Measurements from ENCODE around the gene ECHDC3. TPM values are rescaled to one million over a fixed set of nuclear protein-coding genes. Genes with fewer than 3 reads are reported as not detected.

ECHDC3 gene
- total and polyA plus RNA-seq, 2 donors (not counting 3 experiments of a cell fraction or from before 2014, with no cell fraction given) = 6.0 to 7.3 TPM

- dilution Hi-C loops (cut with MboI; ENCODE audit: extremely low pct_ligation_motif_present, low sequenced_read_pairs) (no loop called here), intact Hi-C loops (cut with micrococcal nuclease) (no loop called here)
- no TSS peak for BruUV-seq (replicated peaks)
- CTCF ChIA-PET = interaction anchor here (0.6 kb wide), 1 partner anchor 215 kb away, joined by 4 read pairs; no protein-coding TSS in a partner anchor
- H3K9ac ChIP-seq (replicated peaks; ENCODE audit: extremely low read depth, insufficient read depth, low read length) = no peak overlapping the region
- H3K79me2 ChIP-seq (ENCODE audit: control insufficient read depth, insufficient read depth, low read length) = no peaks in the 10 kb centered on the region
- no peaks in the 10 kb centered on the region for H3K9me1 ChIP-seq (replicated peaks; ENCODE audit: control insufficient read depth, extremely low read depth, insufficient read depth, low read length)
- no peak overlapping the region for H3K4me2 ChIP-seq (ENCODE audit: insufficient read depth, low read length)
- no peak overlapping the region for H2AFZ ChIP-seq (ENCODE audit: low read depth, low read length)
- H3K27me3 ChIP-seq (ENCODE audit: control insufficient read depth in 2 of 2, insufficient read depth in 2 of 2, low read length in 2 of 2) = peaks cover 0 to 2% of the 10 kb centered on the region in 2 experiments
- TF ChIP-seq, protein P1, sequence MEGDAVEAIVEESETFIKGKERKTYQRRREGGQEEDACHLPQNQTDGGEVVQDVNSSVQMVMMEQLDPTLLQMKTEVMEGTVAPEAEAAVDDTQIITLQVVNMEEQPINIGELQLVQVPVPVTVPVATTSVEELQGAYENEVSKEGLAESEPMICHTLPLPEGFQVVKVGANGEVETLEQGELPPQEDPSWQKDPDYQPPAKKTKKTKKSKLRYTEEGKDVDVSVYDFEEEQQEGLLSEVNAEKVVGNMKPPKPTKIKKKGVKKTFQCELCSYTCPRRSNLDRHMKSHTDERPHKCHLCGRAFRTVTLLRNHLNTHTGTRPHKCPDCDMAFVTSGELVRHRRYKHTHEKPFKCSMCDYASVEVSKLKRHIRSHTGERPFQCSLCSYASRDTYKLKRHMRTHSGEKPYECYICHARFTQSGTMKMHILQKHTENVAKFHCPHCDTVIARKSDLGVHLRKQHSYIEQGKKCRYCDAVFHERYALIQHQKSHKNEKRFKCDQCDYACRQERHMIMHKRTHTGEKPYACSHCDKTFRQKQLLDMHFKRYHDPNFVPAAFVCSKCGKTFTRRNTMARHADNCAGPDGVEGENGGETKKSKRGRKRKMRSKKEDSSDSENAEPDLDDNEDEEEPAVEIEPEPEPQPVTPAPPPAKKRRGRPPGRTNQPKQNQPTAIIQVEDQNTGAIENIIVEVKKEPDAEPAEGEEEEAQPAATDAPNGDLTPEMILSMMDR (IDR thresholded peaks at IDR 0.05; ENCODE audit: extremely low read depth in 1 of 2, insufficient read depth in 1 of 2, low read depth in 1 of 2, low read length in 2 of 2) = no peak
- TF ChIP-seq GATA2 (IDR thresholded peaks at IDR 0.05; ENCODE audit: insufficient read depth, insufficient read length, low read depth, low read length) = no peak
- TF ChIP-seq POLR2AphosphoS5 (IDR thresholded peaks at IDR 0.05; ENCODE audit: insufficient read depth, low read depth, low read length) = no peak
- TF ChIP-seq JUN (IDR thresholded peaks at IDR 0.05; ENCODE audit: borderline replicate concordance, insufficient read depth, insufficient read length, low read depth) = no peak
- TF ChIP-seq, protein P2, sequence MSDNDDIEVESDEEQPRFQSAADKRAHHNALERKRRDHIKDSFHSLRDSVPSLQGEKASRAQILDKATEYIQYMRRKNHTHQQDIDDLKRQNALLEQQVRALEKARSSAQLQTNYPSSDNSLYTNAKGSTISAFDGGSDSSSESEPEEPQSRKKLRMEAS (IDR thresholded peaks at IDR 0.05; ENCODE audit: insufficient read depth, insufficient read length) = no peak
- no peak for TF ChIP-seq MYC (IDR thresholded peaks at IDR 0.05; ENCODE audit: low read depth, low read length)
- no peak for TF ChIP-seq EZH2 (IDR thresholded peaks at IDR 0.05; ENCODE audit: borderline replicate concordance, low read depth, low read length, severe bottlenecking)
- no peak for TF ChIP-seq POLR2A (IDR thresholded peaks at IDR 0.05; ENCODE audit: low read depth, low read length)
- no peak for TF ChIP-seq FOS (IDR thresholded peaks at IDR 0.05; ENCODE audit: borderline replicate concordance, insufficient read depth, low read length)
- H3K4me3 ChIP-seq (replicated peaks in 1 of 3; ENCODE audit: insufficient read depth in 1 of 3, low read depth in 1 of 3, low read length in 3 of 3) = no peak overlapping the region
- no peak for FAIRE-seq
- no peaks in the 10 kb centered on the region for H3K9me3 ChIP-seq (replicated peaks; ENCODE audit: control insufficient read depth, insufficient read depth, low read length)
- no peaks in the 10 kb centered on the region for H4K20me1 ChIP-seq (replicated peaks; ENCODE audit: control insufficient read depth, extremely low read depth, insufficient read depth, low read length)
- POLR2A ChIA-PET = no interaction called here
- H3K36me3 ChIP-seq (ENCODE audit: control insufficient read depth in 2 of 2, extremely low read depth in 1 of 2, insufficient read depth in 2 of 2, low read length in 2 of 2) = no peaks in the 10 kb centered on the region
- DNase-seq (ENCODE audit: low read depth, low spot score) = no peak
- no peaks in the 10 kb centered on the region for H3K4me1 ChIP-seq (ENCODE audit: control insufficient read depth, extremely low read depth, insufficient read depth, low read length)
- no peak overlapping the region for H3K27ac ChIP-seq (ENCODE audit: insufficient read depth, low read depth, low read length)
Measured at GRCh38 chr10:11695779-11696178, 46.4 kb upstream of the ECHDC3 start.
